ENCODE measurements around the gene FUT4.
"Not testable (repeated sequence)": the region's sequence is repeated elsewhere in the genome, so short reads cannot be mapped to it uniquely, and the experiment has no call there.

FUT4 gene

GRCh38 chr11:94543695-94544645 lies at the start of gene FUT4:
FUT4 (plus strand) TSS chr11:94543921; CDS start chr11:94544134, 213 bp downstream.
- peak; percentile 87 for DNase-seq

- no peak for DNase-seq
Observed at GRCh38 chr11:94494126-94494680, 49.5 kb upstream of the FUT4 start.

- no peak for DNase-seq
Observed at GRCh38 chr11:94500181-94500580, 43.5 kb upstream of the FUT4 start.

GRCh38 chr11:94501522-94501921 lies 42.2 kb upstream of the FUT4 start:
- DNase-seq, result no peak

- DNase-seq, result no peak
Observed at GRCh38 chr11:94504689-94505293, 38.9 kb upstream of the FUT4 start.

- DNase-seq, result not testable (repeated sequence)
Observed at GRCh38 chr11:94506513-94506912, 37.2 kb upstream of the FUT4 start.

GRCh38 chr11:94507485-94507884 lies 36.2 kb upstream of the FUT4 start:
- no peak for DNase-seq

GRCh38 chr11:94511932-94512781 lies 31.6 kb upstream of the FUT4 start, which contains the start of gene C11orf97:
C11orf97 (plus strand) TSS chr11:94512461; CDS start chr11:94512529, 68 bp downstream.
- peak; percentile 76 for DNase-seq

- DNase-seq, result no peak
Observed at GRCh38 chr11:94513091-94513490, 30.6 kb upstream of the FUT4 start.

GRCh38 chr11:94515398-94515797 lies 28.3 kb upstream of the FUT4 start:
- no peak for DNase-seq

- DNase-seq, result no peak
Observed at GRCh38 chr11:94516725-94517124, 27.0 kb upstream of the FUT4 start.

GRCh38 chr11:94518300-94518699 lies 25.4 kb upstream of the FUT4 start:
- DNase-seq, result no peak

GRCh38 chr11:94519478-94520084 lies 24.1 kb upstream of the FUT4 start:
- no peak for DNase-seq

- no peak for DNase-seq
Observed at GRCh38 chr11:94521684-94522083, 22.0 kb upstream of the FUT4 start.

GRCh38 chr11:94524341-94524740 lies 19.4 kb upstream of the FUT4 start:
- no peak for DNase-seq

- no peak for DNase-seq
Observed at GRCh38 chr11:94525546-94526324, 18.0 kb upstream of the FUT4 start.

GRCh38 chr11:94526645-94527438 lies 16.9 kb upstream of the FUT4 start:
- no peak for DNase-seq

- no peak for DNase-seq
Observed at GRCh38 chr11:94528551-94528950, 15.2 kb upstream of the FUT4 start.

- no peak for DNase-seq
Observed at GRCh38 chr11:94532211-94532610, 11.5 kb upstream of the FUT4 start.

- DNase-seq, result no peak
Observed at GRCh38 chr11:94533206-94533605, 10.5 kb upstream of the FUT4 start.

Measured in activated CD8-positive, alpha-beta memory T cell treated with anti-CD3 and anti-CD28 coated beads, Interleukin-2, amount 50 U/mL, for 48 hours (primary cell).